H9 (cell line): ENCODE results near the gene AKR7A2. TPM values are rescaled to one million over a fixed set of nuclear protein-coding genes. Genes with fewer than 3 reads are reported as not detected.

Source experiments
- DNase-seq: peaks from one replicate; pipeline ENCODE4 v3.0.0-alpha.2; 2017
- H2AFZ ChIP-seq: one replicate; pipeline ENCODE4 v1.6.1; 2013; ENCODE audit warnings: mild to moderate bottlenecking, low read length, control low read depth, moderate library complexity
- H2AK5ac ChIP-seq: 2 replicates; pipeline ENCODE4 v1.6.1; 2013; ENCODE audit warnings: low read length, control low read depth, mixed read lengths; ENCODE audit not compliant: insufficient read length
- H2BK120ac ChIP-seq: one replicate; pipeline ENCODE4 v1.6.1; 2013; ENCODE audit warnings: low read depth, mild to moderate bottlenecking, low read length, control low read depth, inconsistent platforms; ENCODE audit not compliant: poor library complexity, severe bottlenecking
- H2BK12ac ChIP-seq: 2 replicates; pipeline ENCODE4 v1.6.1; 2013; ENCODE audit warnings: low read length, control low read depth, mixed read lengths, low read depth; ENCODE audit not compliant: insufficient read length
- H2BK15ac ChIP-seq: 2 replicates; pipeline ENCODE4 v1.6.1; 2013; ENCODE audit warnings: low read depth, low read length, control low read depth
- H2BK20ac ChIP-seq: one replicate; pipeline ENCODE4 v1.6.1; 2013; ENCODE audit warnings: low read depth, mild to moderate bottlenecking, low read length, control low read depth, inconsistent platforms; ENCODE audit not compliant: poor library complexity, severe bottlenecking
- H2BK5ac ChIP-seq: 2 replicates; pipeline ENCODE4 v1.6.1; 2013; ENCODE audit warnings: low read length, control low read depth, mixed read lengths; ENCODE audit not compliant: insufficient read length
- H3K14ac ChIP-seq: 2 replicates; pipeline ENCODE4 v1.6.1; 2013; ENCODE audit warnings: low read length, control low read depth; ENCODE audit not compliant: insufficient read depth
- H3K18ac ChIP-seq: 2 replicates; pipeline ENCODE4 v1.6.1; 2013; ENCODE audit warnings: low read depth, mild to moderate bottlenecking, mixed read lengths, low read length, control low read depth; ENCODE audit not compliant: insufficient read length
- H3K23ac ChIP-seq: 2 replicates; pipeline ENCODE4 v1.6.1; 2013; ENCODE audit warnings: low read length, control low read depth, mixed read lengths, low read depth; ENCODE audit not compliant: insufficient read length
- H3K23me2 ChIP-seq: 2 replicates; pipeline ENCODE4 v1.6.1; 2013; ENCODE audit warnings: low read depth, mild to moderate bottlenecking, mixed read lengths, low read length, control low read depth; ENCODE audit not compliant: insufficient read length, poor library complexity, severe bottlenecking
- H3K27ac ChIP-seq: 2 replicates; pipeline ENCODE4 v1.5.1; 2013; ENCODE audit warnings: low read length, control low read depth, mixed read lengths, low read depth; ENCODE audit not compliant: insufficient read length
- H3K27me3 ChIP-seq: 2 replicates; pipeline ENCODE4 v1.6.1; 2013; ENCODE audit warnings: low read length, control low read depth, inconsistent platforms; ENCODE audit not compliant: insufficient read depth
- H3K4ac ChIP-seq: 2 replicates; pipeline ENCODE4 v1.6.1; 2013; ENCODE audit warnings: low read depth, mild to moderate bottlenecking, control low read depth, inconsistent platforms, low read length, moderate library complexity
- H3K4me1 ChIP-seq: 2 replicates; pipeline ENCODE4 v1.6.1; 2013; ENCODE audit warnings: low read length, control low read depth, inconsistent platforms; ENCODE audit not compliant: insufficient read depth
- H3K4me2 ChIP-seq: 2 replicates; pipeline ENCODE4 v1.6.1; 2013; ENCODE audit warnings: low read length, control low read depth, mixed read lengths; ENCODE audit not compliant: insufficient read length, insufficient read depth
- H3K56ac ChIP-seq: 2 replicates; pipeline ENCODE4 v1.6.1; 2013; ENCODE audit warnings: low read depth, mild to moderate bottlenecking, mixed read lengths, low read length, control low read depth; ENCODE audit not compliant: insufficient read length
- H3K79me1 ChIP-seq: 2 replicates; pipeline ENCODE4 v1.6.1; 2013; ENCODE audit warnings: low read depth, mild to moderate bottlenecking, moderate library complexity, low read length, control low read depth, inconsistent platforms; ENCODE audit not compliant: insufficient read depth, poor library complexity, severe bottlenecking
- H3K79me2 ChIP-seq: 2 replicates; pipeline ENCODE4 v1.6.1; 2013; ENCODE audit warnings: low read length, control low read depth, inconsistent platforms; ENCODE audit not compliant: insufficient read depth
- H3K9ac ChIP-seq: 2 replicates; pipeline ENCODE4 v1.6.1; 2013; ENCODE audit warnings: low read length, control low read depth, mixed read lengths; ENCODE audit not compliant: insufficient read length; ENCODE audit errors: extremely low read depth
- H3K9me3 ChIP-seq: one replicate; pipeline ENCODE4 v1.6.1; 2013; ENCODE audit warnings: low read depth, low read length, inconsistent platforms; ENCODE audit not compliant: control insufficient read depth
- H3T11ph ChIP-seq: one replicate; pipeline ENCODE4 v1.6.1; 2013; ENCODE audit warnings: mild to moderate bottlenecking, low read length, control low read depth, inconsistent platforms
- H4K20me1 ChIP-seq: one replicate; pipeline ENCODE4 v1.6.1; 2013; ENCODE audit not compliant: control insufficient read depth, insufficient read length, insufficient read depth
- H4K5ac ChIP-seq: 2 replicates; pipeline ENCODE4 v1.6.1; 2013; ENCODE audit warnings: low read depth, mild to moderate bottlenecking, mixed read lengths, low read length, control low read depth; ENCODE audit not compliant: insufficient read length
- H4K8ac ChIP-seq: replicated peaks from 2 replicates; pipeline ENCODE4 v1.6.1; 2013; ENCODE audit warnings: low read length, control low read depth, mixed read lengths, low read depth; ENCODE audit not compliant: insufficient read length
- H4K91ac ChIP-seq: 2 replicates; pipeline ENCODE4 v1.6.1; 2013; ENCODE audit warnings: low read depth, mild to moderate bottlenecking, moderate library complexity, mixed read lengths, low read length, control low read depth; ENCODE audit not compliant: insufficient read length
- H3K27ac Mint-ChIP-seq, 3 experiments: 2 replicates in 2 of 3; 3 replicates in 1 of 3; pipeline ENCODE4 v1.8.0; 2020 to 2021; ENCODE audit warnings: mixed read lengths in 3 of 3, mild to moderate bottlenecking in 1 of 3, moderate library complexity in 1 of 3
- H3K27me3 Mint-ChIP-seq: 2 replicates; pipeline ENCODE4 v1.8.0; 2021; ENCODE audit warnings: low read depth, mild to moderate bottlenecking, moderate library complexity, mixed read lengths
- H3K36me3 Mint-ChIP-seq, 3 experiments: 2 replicates in 2 of 3; 3 replicates in 1 of 3; pipeline ENCODE4 v1.8.0; 2020 to 2021; ENCODE audit warnings: low read depth in 3 of 3, mixed read lengths in 3 of 3; ENCODE audit not compliant: insufficient read depth in 1 of 3
- H3K4me1 Mint-ChIP-seq, 2 experiments: 2 replicates each; pipeline ENCODE4 v1.8.0; 2020; ENCODE audit warnings: mixed read lengths in 2 of 2
- H3K4me3 Mint-ChIP-seq, 2 experiments: 2 replicates in 1 of 2; 3 replicates in 1 of 2; pipeline ENCODE4 v1.8.0; 2020 to 2021; ENCODE audit warnings: mild to moderate bottlenecking in 2 of 2, mixed read lengths in 2 of 2, moderate library complexity in 1 of 2
- H3K9me3 Mint-ChIP-seq, 2 experiments: 2 replicates in 1 of 2; 3 replicates in 1 of 2; pipeline ENCODE4 v1.8.0; 2020; ENCODE audit warnings: mild to moderate bottlenecking in 2 of 2, mixed read lengths in 2 of 2, moderate library complexity in 1 of 2
- CTCF ChIP-seq: fragments of 200-600 bp; sonication (generic); conservative IDR thresholded peaks from 3 replicates; pipeline ENCODE4 v1.8.0; 2021; ENCODE audit warnings: antibody characterized with exemption, mild to moderate bottlenecking
- WGBS: extraction: QIAGEN DNeasy Blood & Tissue Kit; methylation state at CpG from one replicate; pipeline ENCODE4 v1.1.7; 2013; ENCODE audit warnings: missing lambda C conversion rate, low lambda C conversion rate, mixed read lengths; ENCODE audit not compliant: insufficient read length; ENCODE audit errors: extremely low coverage; 5-methylcytosine and 5-hydroxymethylcytosine counted together
- total RNA-seq: library from RNA; stranded (reverse); gene quantifications from 2 replicates; pipeline ENCODE4 v1.2.1, GENCODE V29; 2021

Gene AKR7A2
- total RNA-seq, 1 experiment from 2014 or later = 50.3 TPM

DNA sequence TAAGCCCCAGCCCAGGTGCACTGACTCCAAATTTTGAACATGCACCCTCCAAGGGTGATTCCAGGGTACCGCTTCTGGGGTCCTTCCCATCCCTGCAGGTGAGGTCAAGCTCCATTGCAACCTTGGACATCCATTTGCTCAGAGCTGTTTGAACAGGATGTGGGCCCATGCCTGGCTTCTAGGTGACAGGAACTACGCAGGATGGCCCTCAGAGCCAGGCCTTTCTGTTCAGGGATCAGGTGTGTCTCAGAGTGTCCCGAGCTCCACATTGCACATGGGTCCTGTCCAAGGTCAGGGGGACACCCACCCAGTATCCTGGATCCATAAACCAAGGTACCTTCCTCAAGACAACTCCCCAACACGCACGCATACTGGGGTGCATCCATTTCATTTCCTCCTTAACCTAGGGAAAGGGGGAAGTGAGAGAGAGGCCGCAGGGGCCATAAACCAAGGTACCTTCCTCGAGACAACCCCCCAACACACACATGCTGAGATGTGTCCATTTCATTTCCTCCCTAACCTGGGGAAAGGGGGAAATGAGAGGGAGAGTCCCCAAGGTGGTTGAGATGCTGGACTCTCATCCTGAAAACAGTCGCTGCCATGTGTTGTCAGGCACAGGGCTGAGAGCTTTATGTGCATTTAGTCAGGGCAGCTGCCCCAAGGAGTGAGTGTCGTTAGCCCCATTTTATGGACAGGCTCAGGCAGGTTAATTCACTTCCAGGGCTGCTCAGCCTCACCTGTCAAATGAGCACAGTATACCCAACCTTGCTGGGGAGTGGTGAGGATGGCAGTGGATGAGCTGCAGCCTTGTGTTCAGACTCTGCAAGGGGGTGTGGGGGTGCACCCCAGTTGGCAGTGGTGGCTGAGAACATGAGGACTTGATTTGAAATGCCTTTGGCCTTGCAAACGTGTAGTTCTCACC is 2.3 kb upstream of the AKR7A2 start:
- H2BK20ac ChIP-seq = no peak overlapping the region
- no CpG with 5 or more reads among the region's 10 CpGs for WGBS
- Mint-ChIP-seq H3K4me3 (no peak overlapping the region; a peak in 1 of 5 replicates), H3K9me3 (no peaks in the 10 kb centered on the region), H3K27me3 (no peaks in the 10 kb centered on the region), H3K27ac (peak overlapping the region in 1 of 3 experiments; percentile 44; a peak in 1 of 7 replicates), H3K4me1 (peaks cover 19% of the 10 kb centered on the region in 2 experiments), H3K36me3 (peaks cover 4 to 17% (median 16%) of the 10 kb centered on the region in 3 experiments; a peak in 6 of 7 replicates)
- H3K4ac ChIP-seq = no peak overlapping the region
- no peak overlapping the region for H2BK12ac ChIP-seq
- H3K18ac ChIP-seq = no peak overlapping the region
- H3K27ac ChIP-seq = no peak overlapping the region
- no peak overlapping the region for H3K9ac ChIP-seq
- no peak for TF ChIP-seq CTCF
- no peak overlapping the region for H4K8ac ChIP-seq
- H4K91ac ChIP-seq = no peak overlapping the region
- no peak overlapping the region for H2BK15ac ChIP-seq
- H3K9me3 ChIP-seq = no peaks in the 10 kb centered on the region
- H3K23ac ChIP-seq = no peak overlapping the region
- no peak overlapping the region for H2BK120ac ChIP-seq
- H3K4me2 ChIP-seq = no peak overlapping the region
- no peak overlapping the region for H2BK5ac ChIP-seq
- no peak overlapping the region for H4K5ac ChIP-seq
- H3K4me1 ChIP-seq = no peaks in the 10 kb centered on the region
- no peak overlapping the region for H3T11ph ChIP-seq
- H3K23me2 ChIP-seq = peaks cover 13% of the 10 kb centered on the region
- no peak overlapping the region for H3K14ac ChIP-seq
- no peaks in the 10 kb centered on the region for H3K79me1 ChIP-seq
- no peaks in the 10 kb centered on the region for H3K27me3 ChIP-seq
- no peak overlapping the region for H2AK5ac ChIP-seq
- no peak overlapping the region for H2AFZ ChIP-seq
- no peak for DNase-seq
- no peaks in the 10 kb centered on the region for H4K20me1 ChIP-seq
- H3K79me2 ChIP-seq = no peaks in the 10 kb centered on the region
- no peak overlapping the region for H3K56ac ChIP-seq
